Subcutaneous adipose tissue (tissue), 4 donors: ENCODE results near the gene OARD1. TPM values are rescaled to one million over a fixed set of nuclear protein-coding genes. Genes with fewer than 3 reads are reported as not detected.

Source experiments
- CTCF ChIP-seq: fragments of 450-650 bp; IDR thresholded peaks from one replicate; pipeline ENCODE4 v1.5.1; 2016; ENCODE audit warnings: low read depth, mild to moderate bottlenecking, control low read depth, antibody characterized with exemption, moderate library complexity
- total RNA-seq, 4 donors: library from RNA; depleted of rRNA; stranded (reverse); fragments of >200 nt; gene quantifications; one replicate each; pipeline ENCODE4 v1.1.0, GENCODE V29; 2016

Gene OARD1
- total RNA-seq, 4 donors from 2014 or later: 13.9 to 30.3 (median 20.6) TPM

- TF ChIP-seq CTCF: no peak
Measured at GRCh38 chr6:41033776-41034175, 38.4 kb downstream of the OARD1 start.

GRCh38 chr6:41032830-41033229, 39.3 kb downstream of the OARD1 start:
- no peak for TF ChIP-seq CTCF

GRCh38 chr6:41028561-41029412, 43.4 kb downstream of the OARD1 start:
- no peak for TF ChIP-seq CTCF

GRCh38 chr6:41027799-41028560, 44.2 kb downstream of the OARD1 start:
- TF ChIP-seq CTCF: no peak

- TF ChIP-seq CTCF: no peak
Measured at GRCh38 chr6:41027241-41027640, 44.9 kb downstream of the OARD1 start.

GRCh38 chr6:41025966-41026530, 46.1 kb downstream of the OARD1 start:
- TF ChIP-seq CTCF: no peak

- no peak for TF ChIP-seq CTCF
Measured at GRCh38 chr6:41023114-41023513, 49.0 kb downstream of the OARD1 start.
